Hypothalamus (tissue), 51 donors: Measurements from ENCODE around the gene COLEC12.
"Not testable (repeated sequence)": the region's sequence is repeated elsewhere in the genome, so short reads cannot be mapped to it uniquely, and the experiment has no call there.

ENCODE experiments used
- DNase-seq, 51 donors: peaks; one replicate each; lab custom pipeline; 2025; lab: John Stamatoyannopoulos, UW

COLEC12 gene

GRCh38 chr18:332721-333510 is 167.6 kb downstream of the COLEC12 start:
- DNase-seq, result peak in 9 of 51 donors; percentile 3 to 35 (median 8)

- no peak for DNase-seq
These were observed 168.5 kb downstream of the COLEC12 start for GRCh38 chr18:332007-332406.

- peak in 13 of 51 donors; percentile 1 to 41 (median 11) for DNase-seq
These were observed 169.2 kb downstream of the COLEC12 start for GRCh38 chr18:331221-331821.

GRCh38 chr18:328928-329327 is 171.6 kb downstream of the COLEC12 start:
- DNase-seq, result no peak

- DNase-seq, result no peak
These were observed 173.7 kb downstream of the COLEC12 start for GRCh38 chr18:326846-327245.

- DNase-seq, result no peak
These were observed 177.3 kb downstream of the COLEC12 start for GRCh38 chr18:323253-323622.

GRCh38 chr18:321865-322467 is 178.5 kb downstream of the COLEC12 start:
- DNase-seq, result no peak

- DNase-seq, result no peak
These were observed 180.3 kb downstream of the COLEC12 start for GRCh38 chr18:320155-320554.

GRCh38 chr18:319720-320119 is 180.8 kb downstream of the COLEC12 start:
- no peak for DNase-seq

GRCh38 chr18:318791-319291 is 181.7 kb downstream of the COLEC12 start:
- no peak for DNase-seq

- no peak for DNase-seq
These were observed 182.9 kb downstream of the COLEC12 start for GRCh38 chr18:317618-318017.

- DNase-seq, result no peak
These were observed 184.1 kb downstream of the COLEC12 start for GRCh38 chr18:316393-316792.

- no peak for DNase-seq
These were observed 186.6 kb downstream of the COLEC12 start for GRCh38 chr18:313931-314330.

- no peak for DNase-seq
These were observed 188.1 kb downstream of the COLEC12 start for GRCh38 chr18:312415-312814.

- no peak for DNase-seq
These were observed 190.5 kb downstream of the COLEC12 start for GRCh38 chr18:310042-310441.

GRCh38 chr18:308086-308485 is 192.4 kb downstream of the COLEC12 start:
- not testable (repeated sequence) for DNase-seq

- DNase-seq, result no peak
These were observed 193.8 kb downstream of the COLEC12 start for GRCh38 chr18:306608-307255.

GRCh38 chr18:305003-305501 is 195.4 kb downstream of the COLEC12 start:
- peak in 5 of 51 donors; percentile 5 to 14 (median 8) for DNase-seq

GRCh38 chr18:303607-304006 is 196.9 kb downstream of the COLEC12 start:
- no peak for DNase-seq

GRCh38 chr18:303011-303410 is 197.5 kb downstream of the COLEC12 start:
- DNase-seq, result no peak

GRCh38 chr18:302097-302496 is 198.4 kb downstream of the COLEC12 start:
- DNase-seq, result no peak
